GM21529 (cell line): ENCODE results near the gene MMD2.
"Not testable (repeated sequence)": the region's sequence is repeated elsewhere in the genome, so short reads cannot be mapped to it uniquely, and the experiment has no call there.

Experiments
- ATAC-seq: cut with Tn5 transposase; IDR thresholded peaks from one replicate; pipeline ENCODE4 v1.9.1; 2021; ENCODE audit not compliant: unreplicated experiment

The MMD2 gene

GRCh38 chr7:4958477-4959301 is at the start of gene MMD2:
Gene MMD2 (minus strand): TSS chr7:4959187. CDS start chr7:4959017, 170 bp downstream.
- ATAC-seq = no peak

GRCh38 chr7:5005066-5005465 is 46.1 kb upstream of the MMD2 start:
- ATAC-seq = no peak

GRCh38 chr7:5001911-5002310 is 42.9 kb upstream of the MMD2 start:
- ATAC-seq = no peak

GRCh38 chr7:5001003-5001402 is 42.0 kb upstream of the MMD2 start:
- no peak for ATAC-seq

- no peak for ATAC-seq
Measured at GRCh38 chr7:4999369-4999950, 40.5 kb upstream of the MMD2 start.

GRCh38 chr7:4998910-4999309 is 39.9 kb upstream of the MMD2 start:
- no peak for ATAC-seq

- ATAC-seq = no peak
Measured at GRCh38 chr7:4998244-4998643, 39.3 kb upstream of the MMD2 start.

GRCh38 chr7:4996696-4997222 is 37.8 kb upstream of the MMD2 start:
- no peak for ATAC-seq

- ATAC-seq = no peak
Measured at GRCh38 chr7:4995429-4995969, 36.5 kb upstream of the MMD2 start.

- no peak for ATAC-seq
Measured at GRCh38 chr7:4993471-4993870, 34.5 kb upstream of the MMD2 start.

- ATAC-seq = peak; percentile 84
Measured at GRCh38 chr7:4982741-4983140, 23.8 kb upstream of the MMD2 start.

GRCh38 chr7:4981295-4981890 is 22.4 kb upstream of the MMD2 start:
- not testable (repeated sequence) for ATAC-seq

GRCh38 chr7:4975626-4976025 is 16.6 kb upstream of the MMD2 start:
- not testable (repeated sequence) for ATAC-seq

- peak; percentile 92 for ATAC-seq
Measured at GRCh38 chr7:4973728-4974198, 14.8 kb upstream of the MMD2 start.

GRCh38 chr7:4972446-4972845 is 13.5 kb upstream of the MMD2 start:
- ATAC-seq = not testable (repeated sequence)

- ATAC-seq = no peak
Measured at GRCh38 chr7:4965295-4966022, 6.5 kb upstream of the MMD2 start.

- ATAC-seq = no peak
Measured at GRCh38 chr7:4964506-4964905, 5.5 kb upstream of the MMD2 start.

- no peak for ATAC-seq
Measured at GRCh38 chr7:4962872-4963775, 4.1 kb upstream of the MMD2 start.

GRCh38 chr7:4960363-4960762 is 1.4 kb upstream of the MMD2 start:
- ATAC-seq = no peak

GRCh38 chr7:4959893-4960292 is 906 bp upstream of the MMD2 start:
- ATAC-seq = no peak
